GM21381 (cell line): ENCODE measurements around the gene ACADL.
"Not testable (repeated sequence)": the region's sequence is repeated elsewhere in the genome, so short reads cannot be mapped to it uniquely, and the experiment has no call there.

Experiments used
- ATAC-seq: cut with Tn5 transposase; IDR thresholded peaks from one replicate; pipeline ENCODE4 v1.9.1; 2021; ENCODE audit warnings: mild to moderate bottlenecking, moderate library complexity; ENCODE audit not compliant: unreplicated experiment

The ACADL gene

GRCh38 chr2:210203147-210203546, 22.1 kb downstream of the ACADL start:
- ATAC-seq: no peak

GRCh38 chr2:210199854-210200253, 25.4 kb downstream of the ACADL start:
- no peak for ATAC-seq

- ATAC-seq: no peak
Observed at GRCh38 chr2:210199186-210199765, 26.0 kb downstream of the ACADL start.

- ATAC-seq: no peak
Observed at GRCh38 chr2:210198326-210198725, 26.9 kb downstream of the ACADL start.

- ATAC-seq: no peak
Observed at GRCh38 chr2:210197720-210198119, 27.5 kb downstream of the ACADL start.

GRCh38 chr2:210195101-210195852, 30.0 kb downstream of the ACADL start:
- no peak for ATAC-seq

- peak; percentile 50 for ATAC-seq
Observed at GRCh38 chr2:210190345-210190744, 34.9 kb downstream of the ACADL start.

- ATAC-seq: peak; percentile 38
Observed at GRCh38 chr2:210189452-210190138, 35.7 kb downstream of the ACADL start.

GRCh38 chr2:210188755-210189154, 36.5 kb downstream of the ACADL start:
- no peak for ATAC-seq

GRCh38 chr2:210188190-210188589, 37.1 kb downstream of the ACADL start:
- no peak for ATAC-seq

- ATAC-seq: not testable (repeated sequence)
Observed at GRCh38 chr2:210183936-210184335, 41.3 kb downstream of the ACADL start.

GRCh38 chr2:210181606-210182088, 43.6 kb downstream of the ACADL start:
- not testable (repeated sequence) for ATAC-seq

- ATAC-seq: not testable (repeated sequence)
Observed at GRCh38 chr2:210181033-210181605, 44.1 kb downstream of the ACADL start.

- no peak for ATAC-seq
Observed at GRCh38 chr2:210180477-210180876, 44.8 kb downstream of the ACADL start.

GRCh38 chr2:210179351-210179990, 45.8 kb downstream of the ACADL start:
- ATAC-seq: no peak

- no peak for ATAC-seq
Observed at GRCh38 chr2:210177769-210178168, 47.5 kb downstream of the ACADL start.

- ATAC-seq: not testable (repeated sequence)
Observed at GRCh38 chr2:210177115-210177514, 48.1 kb downstream of the ACADL start.

- ATAC-seq: no peak
Observed at GRCh38 chr2:210174086-210174485, 51.2 kb downstream of the ACADL start.

- no peak for ATAC-seq
Observed at GRCh38 chr2:210172219-210172575, 53.0 kb downstream of the ACADL start.

GRCh38 chr2:210171309-210172218, 53.7 kb downstream of the ACADL start, which contains the start of gene KANSL1L:
Gene KANSL1L (minus strand): TSS chr2:210171409. CDS start chr2:210154582, 16,827 bp downstream.
- peak; percentile 74 for ATAC-seq
